IMR-90 (cell line): Measurements from ENCODE around the gene PHKG2.

Experiments
- BHLHE40 ChIP-seq: fragments of 150-350 bp; IDR thresholded peaks from 2 replicates; pipeline ENCODE4 v1.6.1; 2016; ENCODE audit warnings: mild to moderate bottlenecking, low read depth, low read length
- CEBPB ChIP-seq: IDR thresholded peaks from 2 replicates; pipeline ENCODE4 v1.6.1; 2012; ENCODE audit warnings: low read depth, low read length, improper control_type of control experiment
- MAFK ChIP-seq: IDR thresholded peaks from 2 replicates; pipeline ENCODE4 v1.6.1; 2012; ENCODE audit warnings: low read depth, low read length, improper control_type of control experiment
- MAZ ChIP-seq: IDR thresholded peaks from 2 replicates; pipeline ENCODE4 v1.6.1; 2012; ENCODE audit warnings: low read depth, mild to moderate bottlenecking, low read length, improper control_type of control experiment, moderate library complexity, borderline replicate concordance
- MXI1 ChIP-seq: IDR thresholded peaks from 2 replicates; pipeline ENCODE4 v1.6.1; 2012; ENCODE audit warnings: low read depth, mild to moderate bottlenecking, low read length, moderate library complexity, borderline replicate concordance
- POLR2A ChIP-seq: IDR thresholded peaks from 2 replicates; pipeline ENCODE4 v1.6.1; 2012; ENCODE audit warnings: mild to moderate bottlenecking, low read depth, low read length
- RAD21 ChIP-seq: IDR thresholded peaks from 2 replicates; pipeline ENCODE4 v1.6.1; 2012; ENCODE audit warnings: low read length, improper control_type of control experiment
- RCOR1 ChIP-seq: IDR thresholded peaks from 2 replicates; pipeline ENCODE4 v1.6.1; 2012; ENCODE audit warnings: mild to moderate bottlenecking, low read length, improper control_type of control experiment; ENCODE audit not compliant: insufficient replicate concordance
- RFX5 ChIP-seq: IDR thresholded peaks from 2 replicates; pipeline ENCODE4 v1.8.0; 2012; ENCODE audit warnings: low read depth, mild to moderate bottlenecking, low read length, moderate library complexity
- SMC3 ChIP-seq: fragments of 150-350 bp; IDR thresholded peaks from 2 replicates; pipeline ENCODE4 v1.6.1; 2016; ENCODE audit warnings: low read depth, mild to moderate bottlenecking, antibody characterized with exemption, low read length, moderate library complexity
- TF ChIP-seq, protein P1 (sequence below): conservative IDR thresholded peaks from 2 replicates; pipeline ENCODE4 v1.5.1; 2012; ENCODE audit warnings: mild to moderate bottlenecking, low read depth, low read length, improper control_type of control experiment
- TF ChIP-seq, protein P2 (sequence below): fragments of 150-350 bp; IDR thresholded peaks from 2 replicates; pipeline ENCODE4 v1.6.1; 2017; ENCODE audit warnings: mild to moderate bottlenecking, antibody characterized with exemption, low read length, low read depth
- TF ChIP-seq, protein P3 (sequence below): fragments of 150-350 bp; IDR thresholded peaks from 2 replicates; pipeline ENCODE4 v1.6.1; 2016; ENCODE audit warnings: low read depth, mild to moderate bottlenecking, low read length, moderate library complexity, borderline replicate concordance

DNA sequence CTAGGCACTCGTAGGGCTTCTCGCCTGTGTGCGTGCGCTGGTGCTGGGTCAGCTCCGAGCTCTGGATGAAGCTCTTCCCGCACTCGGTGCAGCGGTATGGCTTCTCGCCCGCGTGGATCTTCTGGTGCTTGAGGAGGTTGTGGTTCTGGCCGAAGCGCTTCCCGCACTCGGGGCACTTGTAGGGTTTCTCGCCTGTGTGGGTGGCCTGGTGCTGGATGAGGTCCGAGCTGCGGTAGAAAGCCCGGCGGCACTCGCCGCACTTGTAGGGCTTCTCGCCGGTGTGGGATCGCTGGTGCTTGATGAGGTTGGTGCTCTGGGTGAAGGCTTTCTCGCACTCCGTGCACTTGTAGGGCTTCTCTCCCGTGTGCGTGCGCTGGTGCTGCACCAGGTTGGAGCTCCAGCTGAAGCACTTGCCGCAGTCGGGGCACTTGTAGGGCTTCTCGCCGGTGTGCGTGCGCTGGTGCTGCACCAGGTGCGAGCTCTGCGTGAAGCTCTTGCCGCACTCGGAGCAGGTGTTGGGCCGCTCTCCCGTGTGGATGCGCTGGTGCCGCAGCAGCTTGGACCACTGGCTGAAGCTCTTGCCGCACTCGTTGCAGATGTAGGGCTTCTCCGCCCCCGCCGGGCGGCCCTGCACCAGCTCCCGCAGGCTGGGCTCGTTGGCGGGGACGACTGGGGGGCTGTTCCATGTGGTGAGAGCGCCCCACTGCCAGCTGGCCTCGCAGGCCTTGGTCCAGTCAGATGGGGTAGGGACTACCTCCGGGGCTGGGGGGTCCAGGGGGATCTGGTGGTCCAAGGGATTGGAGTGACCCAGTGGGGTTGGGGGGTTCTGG is 35.3 kb downstream of the PHKG2 start:
- TF ChIP-seq, protein P1, sequence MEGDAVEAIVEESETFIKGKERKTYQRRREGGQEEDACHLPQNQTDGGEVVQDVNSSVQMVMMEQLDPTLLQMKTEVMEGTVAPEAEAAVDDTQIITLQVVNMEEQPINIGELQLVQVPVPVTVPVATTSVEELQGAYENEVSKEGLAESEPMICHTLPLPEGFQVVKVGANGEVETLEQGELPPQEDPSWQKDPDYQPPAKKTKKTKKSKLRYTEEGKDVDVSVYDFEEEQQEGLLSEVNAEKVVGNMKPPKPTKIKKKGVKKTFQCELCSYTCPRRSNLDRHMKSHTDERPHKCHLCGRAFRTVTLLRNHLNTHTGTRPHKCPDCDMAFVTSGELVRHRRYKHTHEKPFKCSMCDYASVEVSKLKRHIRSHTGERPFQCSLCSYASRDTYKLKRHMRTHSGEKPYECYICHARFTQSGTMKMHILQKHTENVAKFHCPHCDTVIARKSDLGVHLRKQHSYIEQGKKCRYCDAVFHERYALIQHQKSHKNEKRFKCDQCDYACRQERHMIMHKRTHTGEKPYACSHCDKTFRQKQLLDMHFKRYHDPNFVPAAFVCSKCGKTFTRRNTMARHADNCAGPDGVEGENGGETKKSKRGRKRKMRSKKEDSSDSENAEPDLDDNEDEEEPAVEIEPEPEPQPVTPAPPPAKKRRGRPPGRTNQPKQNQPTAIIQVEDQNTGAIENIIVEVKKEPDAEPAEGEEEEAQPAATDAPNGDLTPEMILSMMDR: no peak
- TF ChIP-seq MXI1 (no peak), RFX5 (no peak), SMC3 (no peak), RAD21 (no peak), POLR2A (no peak), CEBPB (no peak), MAFK (no peak), RCOR1 (no peak), MAZ (no peak), BHLHE40 (no peak)
- TF ChIP-seq, protein P2, sequence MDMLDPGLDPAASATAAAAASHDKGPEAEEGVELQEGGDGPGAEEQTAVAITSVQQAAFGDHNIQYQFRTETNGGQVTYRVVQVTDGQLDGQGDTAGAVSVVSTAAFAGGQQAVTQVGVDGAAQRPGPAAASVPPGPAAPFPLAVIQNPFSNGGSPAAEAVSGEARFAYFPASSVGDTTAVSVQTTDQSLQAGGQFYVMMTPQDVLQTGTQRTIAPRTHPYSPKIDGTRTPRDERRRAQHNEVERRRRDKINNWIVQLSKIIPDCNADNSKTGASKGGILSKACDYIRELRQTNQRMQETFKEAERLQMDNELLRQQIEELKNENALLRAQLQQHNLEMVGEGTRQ: no peak
- TF ChIP-seq, protein P3, sequence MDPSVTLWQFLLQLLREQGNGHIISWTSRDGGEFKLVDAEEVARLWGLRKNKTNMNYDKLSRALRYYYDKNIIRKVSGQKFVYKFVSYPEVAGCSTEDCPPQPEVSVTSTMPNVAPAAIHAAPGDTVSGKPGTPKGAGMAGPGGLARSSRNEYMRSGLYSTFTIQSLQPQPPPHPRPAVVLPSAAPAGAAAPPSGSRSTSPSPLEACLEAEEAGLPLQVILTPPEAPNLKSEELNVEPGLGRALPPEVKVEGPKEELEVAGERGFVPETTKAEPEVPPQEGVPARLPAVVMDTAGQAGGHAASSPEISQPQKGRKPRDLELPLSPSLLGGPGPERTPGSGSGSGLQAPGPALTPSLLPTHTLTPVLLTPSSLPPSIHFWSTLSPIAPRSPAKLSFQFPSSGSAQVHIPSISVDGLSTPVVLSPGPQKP: no peak
